Small intestine (tissue), 7 donors: Measurements from ENCODE around the gene ISL2. TPM values are rescaled to one million over a fixed set of nuclear protein-coding genes. Genes with fewer than 3 reads are reported as not detected.

Experiments used
- DNase-seq, 2 donors: peaks; one replicate each; pipeline versions ENCODE4 v3.0.0 to v3.0.0-alpha.2; 2013
- FAIRE-seq: peaks from 2 replicates; lab custom pipeline; 2012; peaks lifted over from hg19 to GRCh38; lab: Jason Lieb, UNC
- H3K27ac ChIP-seq, 3 donors: one replicate each; pipeline ENCODE4 v1.5.1; 2013; ENCODE audit warnings: low read length in 2 of 3, mild to moderate bottlenecking in 2 of 3, control low read depth in 1 of 3, inconsistent platforms in 1 of 3, low read depth in 1 of 3, moderate library complexity in 1 of 3
- H3K27me3 ChIP-seq, 3 donors: one replicate each; pipeline ENCODE4 v1.6.1; 2013; ENCODE audit warnings: low read length in 3 of 3, inconsistent platforms in 1 of 3; ENCODE audit not compliant: control insufficient read depth in 3 of 3, insufficient read depth in 3 of 3
- H3K36me3 ChIP-seq, 3 donors: one replicate each; pipeline ENCODE4 v1.6.1; 2013; ENCODE audit warnings: low read length in 3 of 3, inconsistent platforms in 1 of 3, low read depth in 1 of 3, mild to moderate bottlenecking in 1 of 3, moderate library complexity in 1 of 3; ENCODE audit not compliant: control insufficient read depth in 3 of 3, insufficient read depth in 2 of 3
- H3K4me1 ChIP-seq, 3 donors: one replicate each; pipeline ENCODE4 v1.6.1; 2013; ENCODE audit warnings: low read length in 2 of 3, inconsistent platforms in 1 of 3, low read depth in 1 of 3, mild to moderate bottlenecking in 1 of 3, moderate library complexity in 1 of 3; ENCODE audit not compliant: control insufficient read depth in 3 of 3, insufficient read depth in 2 of 3
- H3K4me3 ChIP-seq, 3 donors: one replicate each; pipeline ENCODE4 v1.5.1; 2013; ENCODE audit warnings: low read length in 3 of 3, control low read depth in 1 of 3, inconsistent platforms in 1 of 3, low read depth in 1 of 3, mild to moderate bottlenecking in 1 of 3, moderate library complexity in 1 of 3
- H3K9me3 ChIP-seq, 2 donors: one replicate each; pipeline ENCODE4 v1.6.1; 2013; ENCODE audit warnings: low read depth in 1 of 2, low read length in 1 of 2; ENCODE audit not compliant: control insufficient read depth in 2 of 2, insufficient read depth in 1 of 2
- WGBS, 3 donors: extraction: QIAGEN DNeasy Blood & Tissue Kit; methylation state at CpG; one replicate each; pipeline ENCODE4 v1.1.7; 2013; 5-methylcytosine and 5-hydroxymethylcytosine counted together
- polyA plus RNA-seq, 4 donors: library from polyadenylated mRNA; stranded (reverse) in 3 of 4; unstranded in 1 of 4; fragments of 200-250 nt in 3 of 4; fragments of 120-200 nt in 1 of 4; gene quantifications; one replicate each; pipeline versions ENCODE4 v1.2.1 to v1.2.3, GENCODE V29; 2013
- donor health status: healthy with polysubstance abuse.
- donor health status: control.
- donor health status: control.
- donor health status: Bipolar disorder and iron deficiency.
- donor health status: healthy.

The ISL2 gene
- polyA plus RNA-seq, 4 donors: 0.54 to 3.5 (median 1.4) TPM; not detected in 1

DNA sequence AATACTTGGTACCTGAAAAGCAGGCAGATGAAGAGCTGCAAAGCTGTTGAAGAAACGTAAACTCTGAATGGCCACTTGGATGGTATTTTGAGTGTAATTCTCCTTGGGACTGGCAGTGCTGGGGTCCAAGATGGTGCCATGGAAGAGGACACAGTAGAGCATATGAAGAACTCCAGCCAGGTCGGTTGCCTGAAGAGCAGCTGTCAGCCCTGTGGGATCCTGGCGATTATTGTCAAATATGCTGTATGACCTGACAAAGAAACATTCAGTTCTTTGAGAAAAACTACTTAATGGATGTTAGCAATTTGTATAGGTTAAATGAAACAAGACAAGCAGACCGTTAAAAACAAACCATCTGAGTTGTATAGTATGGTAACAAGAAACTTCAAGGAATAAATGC lies 44.8 kb downstream of the ISL2 start:
- 92 to 93% (median 93%) methylated on average over 4 of the region's 4 CpGs for WGBS, 3 donors
- no peak for FAIRE-seq

DNA sequence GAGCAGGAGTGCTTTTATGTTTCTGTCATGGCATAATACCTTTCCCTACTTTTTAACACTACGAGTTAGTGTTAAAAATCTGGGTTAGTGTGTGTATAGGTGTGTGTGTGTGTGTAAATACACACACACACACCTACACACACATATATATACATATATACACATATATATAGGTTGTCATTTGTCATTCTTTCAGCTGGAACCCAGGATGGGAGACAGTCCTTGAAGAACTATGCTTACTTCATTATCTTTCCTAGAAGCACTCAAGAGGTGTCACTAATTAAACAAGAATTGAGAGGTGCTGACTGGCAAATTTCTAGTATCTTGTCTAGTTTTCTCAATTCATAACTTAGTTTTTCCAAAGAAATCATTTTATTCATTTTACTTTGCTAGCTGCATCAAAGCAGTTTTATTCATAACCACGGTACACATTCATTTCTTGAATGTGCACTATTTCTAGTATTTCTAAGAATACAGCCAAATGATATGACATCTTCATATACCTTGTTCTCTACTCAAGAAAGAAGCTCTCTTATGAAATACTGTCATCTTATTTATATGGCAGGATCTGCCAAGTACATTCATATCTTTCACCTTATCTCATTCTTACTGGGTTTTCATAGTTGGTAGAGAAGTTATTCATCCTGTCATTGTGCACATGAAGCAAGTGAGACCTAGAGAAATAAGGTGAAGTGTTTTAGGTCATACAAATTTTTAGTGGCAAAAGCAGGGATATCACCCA lies 46.6 kb downstream of the ISL2 start:
- H3K27me3 ChIP-seq: no peaks in the 10 kb centered on the region
- no peak overlapping the region for H3K4me3 ChIP-seq
- 89 to 91% (median 90%) methylated on average over 2 of the region's 2 CpGs for WGBS, 3 donors
- no peak overlapping the region for H3K27ac ChIP-seq
- DNase-seq: no peak
- H3K4me1 ChIP-seq: no peaks in the 10 kb centered on the region
- no peak for FAIRE-seq
- no peaks in the 10 kb centered on the region for H3K9me3 ChIP-seq
- H3K36me3 ChIP-seq: peaks cover 0 to 5% (median 2%) of the 10 kb centered on the region in 3 donors

More for the DNA sequence above, 44.8 kb downstream of the ISL2 start:
- Histone ChIP-seq H3K27ac (no peak overlapping the region), H3K36me3 (peaks cover 0 to 7% (median 2%) of the 10 kb centered on the region in 3 donors), H3K4me3 (no peak overlapping the region), H3K27me3 (no peaks in the 10 kb centered on the region), H3K4me1 (peaks cover 0 to 6% (median 0%) of the 10 kb centered on the region in 3 donors), H3K9me3 (no peaks in the 10 kb centered on the region)
- DNase-seq: no peak

DNA sequence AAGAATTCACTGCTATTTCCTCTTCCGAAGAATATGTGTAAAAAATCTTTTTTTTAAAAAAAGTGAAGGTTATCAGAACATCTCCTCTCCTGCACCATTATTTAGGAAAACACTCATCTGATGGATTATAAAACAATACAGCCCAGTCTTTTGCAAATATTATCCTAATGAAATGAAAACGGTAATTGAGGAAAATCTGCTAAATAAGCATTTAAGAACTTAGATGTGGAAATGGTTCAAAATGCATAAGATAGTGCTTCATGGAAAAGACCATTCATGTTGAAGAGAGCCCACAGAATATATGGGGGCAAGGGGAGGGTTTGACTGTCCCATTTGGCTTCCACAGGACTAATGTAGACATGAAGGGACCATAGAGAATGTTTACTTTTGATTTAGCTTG lies 47.8 kb downstream of the ISL2 start:
- no peaks in the 10 kb centered on the region for H3K27me3 ChIP-seq
- 89 to 97% (median 96%) methylated on average over 2 of the region's 2 CpGs for WGBS, 3 donors
- H3K4me3 ChIP-seq: no peak overlapping the region
- FAIRE-seq (no peak), DNase-seq (no peak)
- H3K27ac ChIP-seq: no peak overlapping the region
- H3K9me3 ChIP-seq: no peaks in the 10 kb centered on the region
- peaks cover 0 to 5% (median 2%) of the 10 kb centered on the region in 3 donors for H3K36me3 ChIP-seq
- H3K4me1 ChIP-seq: no peaks in the 10 kb centered on the region

DNA sequence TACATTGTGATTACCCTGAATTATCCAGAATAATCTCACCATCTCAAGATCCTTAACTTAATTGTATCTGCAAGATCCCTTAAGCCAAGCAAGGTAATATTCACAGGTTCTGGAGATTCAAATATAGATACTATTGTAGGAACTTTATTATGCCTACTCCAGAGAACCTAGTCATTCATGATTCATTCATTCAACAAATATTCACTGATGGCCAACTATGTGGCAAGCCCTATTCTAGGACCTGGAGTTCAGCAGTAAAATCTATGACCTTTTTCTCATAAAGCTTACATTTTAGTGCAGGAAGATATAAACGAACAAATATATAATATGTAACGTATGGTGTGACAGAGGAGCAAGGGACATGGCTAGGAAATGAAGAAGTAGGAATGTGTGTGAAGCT lies 49.6 kb downstream of the ISL2 start:
- Histone ChIP-seq H3K4me1 (no peaks in the 10 kb centered on the region), H3K9me3 (no peaks in the 10 kb centered on the region), H3K36me3 (peaks cover 0 to 10% (median 2%) of the 10 kb centered on the region in 3 donors), H3K4me3 (no peak overlapping the region), H3K27me3 (no peaks in the 10 kb centered on the region), H3K27ac (no peak overlapping the region)
- no peak for FAIRE-seq
- no peak for DNase-seq
- 89 to 94% (median 91%) methylated on average over 2 of the region's 2 CpGs for WGBS, 3 donors

DNA sequence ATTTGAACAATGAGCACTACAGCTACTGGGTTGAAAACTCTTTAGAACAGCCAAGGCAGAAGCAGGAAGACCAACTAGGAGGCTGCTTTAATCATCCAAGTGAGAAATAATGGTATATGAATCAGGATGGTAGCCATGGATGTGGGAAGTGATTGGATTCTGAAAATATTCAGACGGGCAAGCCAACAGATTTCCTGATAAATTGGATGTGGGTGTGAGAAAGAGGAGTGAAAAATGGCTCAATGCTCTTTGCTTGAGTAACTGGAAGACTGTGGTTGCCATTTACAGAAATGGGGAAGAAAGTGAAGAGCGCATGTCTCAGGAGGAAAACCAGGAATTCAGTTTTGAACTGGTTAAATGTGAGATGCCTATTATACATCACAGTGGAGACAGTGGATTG lies 50.4 kb downstream of the ISL2 start:
- H3K27ac ChIP-seq: no peak overlapping the region

DNA sequence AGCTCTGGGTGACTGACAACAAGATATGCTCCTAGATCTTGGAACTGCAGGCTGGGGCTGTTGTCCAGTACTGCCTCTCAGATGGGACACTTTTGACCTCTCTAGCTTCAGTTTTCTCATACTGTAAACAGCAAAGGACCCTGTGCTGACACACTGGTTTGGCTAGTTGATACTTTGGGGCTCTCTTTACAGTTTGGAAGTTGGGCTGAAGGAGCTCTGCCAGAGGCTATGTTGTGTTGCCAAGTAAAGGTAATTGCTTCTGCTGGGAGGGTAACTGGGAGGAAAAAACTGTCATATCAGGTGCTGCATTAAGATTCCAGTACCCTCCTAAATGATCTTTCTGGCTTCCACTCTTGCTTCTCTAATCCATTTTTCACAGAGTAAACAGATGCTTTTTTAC lies 54.0 kb downstream of the ISL2 start:
- no peaks in the 10 kb centered on the region for H3K4me1 ChIP-seq
- H3K9me3 ChIP-seq: no peaks in the 10 kb centered on the region
- FAIRE-seq: no peak
- no peaks in the 10 kb centered on the region for H3K27me3 ChIP-seq
- no peak for DNase-seq
- H3K27ac ChIP-seq: no peak overlapping the region
- H3K36me3 ChIP-seq: peaks cover 0 to 5% (median 2%) of the 10 kb centered on the region in 3 donors
- no peak overlapping the region for H3K4me3 ChIP-seq

More for the DNA sequence above, 50.4 kb downstream of the ISL2 start:
- no peaks in the 10 kb centered on the region for H3K27me3 ChIP-seq
- H3K36me3 ChIP-seq: peaks cover 0 to 5% (median 2%) of the 10 kb centered on the region in 3 donors
- no peaks in the 10 kb centered on the region for H3K4me1 ChIP-seq
- DNase-seq (no peak), FAIRE-seq (no peak)
- H3K4me3 ChIP-seq: no peak overlapping the region
- 92 to 95% (median 93%) methylated on average over 2 of the region's 2 CpGs for WGBS, 3 donors
- H3K9me3 ChIP-seq: no peaks in the 10 kb centered on the region

DNA sequence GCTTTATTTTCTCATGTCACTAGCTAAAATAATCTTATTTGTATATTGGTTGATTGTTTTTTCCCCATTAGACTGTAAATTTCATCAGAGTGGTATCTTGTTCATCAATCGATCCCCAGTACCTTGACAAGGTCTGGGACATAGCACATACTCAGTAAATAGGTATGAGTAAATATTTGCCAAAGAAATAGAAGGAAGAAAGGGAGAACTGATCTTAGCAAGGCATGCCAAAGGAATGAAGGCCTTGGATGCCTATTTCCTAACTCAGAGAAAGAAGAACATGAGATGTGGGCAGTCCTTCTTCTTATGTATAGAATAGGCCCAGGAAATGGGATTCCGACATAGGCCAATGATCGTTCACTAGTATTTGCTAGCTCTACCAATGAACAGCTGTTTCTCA lies 54.7 kb downstream of the ISL2 start:
- no peaks in the 10 kb centered on the region for H3K4me1 ChIP-seq
- no peak overlapping the region for H3K4me3 ChIP-seq
- FAIRE-seq (no peak), DNase-seq (no peak)
- 84 to 97% (median 94%) methylated on average over 3 of the region's 3 CpGs for WGBS, 3 donors
- no peaks in the 10 kb centered on the region for H3K27me3 ChIP-seq
- H3K9me3 ChIP-seq: no peaks in the 10 kb centered on the region
- H3K27ac ChIP-seq: no peak overlapping the region
- peaks cover 0 to 5% (median 0%) of the 10 kb centered on the region in 3 donors for H3K36me3 ChIP-seq

DNA sequence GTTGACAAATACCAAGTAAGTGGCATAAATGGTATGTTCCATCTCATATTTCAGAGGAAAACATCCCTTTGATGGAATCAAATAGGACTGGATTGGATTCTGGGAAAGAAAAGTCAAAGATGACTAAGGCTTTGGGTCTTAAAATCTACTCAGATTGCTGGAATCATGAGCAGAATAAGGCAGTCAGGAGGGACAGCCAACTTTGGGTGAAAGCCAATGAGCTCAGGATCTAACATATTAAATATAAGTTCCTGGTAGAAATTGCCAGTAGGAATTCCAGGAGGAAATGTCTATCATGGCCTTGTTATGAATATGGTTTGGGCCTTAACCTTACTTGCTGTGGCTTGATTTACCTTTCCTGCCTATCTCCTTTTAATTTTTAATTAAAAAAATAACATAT lies 55.3 kb downstream of the ISL2 start:
- H3K4me3 ChIP-seq: no peak overlapping the region
- H3K9me3 ChIP-seq: no peaks in the 10 kb centered on the region
- H3K27me3 ChIP-seq: no peaks in the 10 kb centered on the region
- FAIRE-seq: no peak
- DNase-seq: no peak
- no peaks in the 10 kb centered on the region for H3K4me1 ChIP-seq
- peaks cover 0 to 5% (median 0%) of the 10 kb centered on the region in 3 donors for H3K36me3 ChIP-seq
- H3K27ac ChIP-seq: no peak overlapping the region
